Measurements from ENCODE around the gene KRT6C.
"Not testable (repeated sequence)": the region's sequence is repeated elsewhere in the genome, so short reads cannot be mapped to it uniquely, and the experiment has no call there.

KRT6C gene

GRCh38 chr12:52499806-52500560, 26.4 kb upstream of the KRT6C start:
- no peak for DNase-seq (ENCODE audit: low read depth in 2 of 2)

GRCh38 chr12:52498946-52499345, 25.3 kb upstream of the KRT6C start:
- no peak for DNase-seq (ENCODE audit: low read depth in 2 of 2)

GRCh38 chr12:52497975-52498374, 24.4 kb upstream of the KRT6C start:
- DNase-seq (ENCODE audit: low read depth in 2 of 2): no peak

GRCh38 chr12:52496590-52497071, 23.0 kb upstream of the KRT6C start:
- no peak for DNase-seq (ENCODE audit: low read depth in 2 of 2)

DNA sequence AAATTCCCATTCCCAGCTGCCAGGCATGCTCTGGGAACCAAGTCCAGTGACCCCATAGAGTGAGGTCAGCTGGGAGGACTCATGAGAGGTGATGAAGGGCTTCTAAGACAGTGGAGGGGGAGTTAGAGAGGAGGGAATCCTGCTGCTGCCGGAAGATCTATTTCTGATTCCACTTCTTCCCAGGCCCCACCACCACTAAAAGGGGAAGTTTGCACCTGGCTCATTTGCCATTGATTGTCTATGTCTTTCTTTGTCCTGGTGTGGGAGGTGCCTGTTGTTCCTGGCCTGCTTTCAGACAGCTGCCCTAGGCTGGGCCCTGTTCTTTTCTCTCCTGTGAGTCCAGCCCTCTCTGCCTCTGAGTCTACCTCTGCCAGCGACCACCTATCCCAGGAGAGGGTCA, 22.4 kb upstream of the KRT6C start:
- no peak for DNase-seq (ENCODE audit: low read depth in 2 of 2)

DNA sequence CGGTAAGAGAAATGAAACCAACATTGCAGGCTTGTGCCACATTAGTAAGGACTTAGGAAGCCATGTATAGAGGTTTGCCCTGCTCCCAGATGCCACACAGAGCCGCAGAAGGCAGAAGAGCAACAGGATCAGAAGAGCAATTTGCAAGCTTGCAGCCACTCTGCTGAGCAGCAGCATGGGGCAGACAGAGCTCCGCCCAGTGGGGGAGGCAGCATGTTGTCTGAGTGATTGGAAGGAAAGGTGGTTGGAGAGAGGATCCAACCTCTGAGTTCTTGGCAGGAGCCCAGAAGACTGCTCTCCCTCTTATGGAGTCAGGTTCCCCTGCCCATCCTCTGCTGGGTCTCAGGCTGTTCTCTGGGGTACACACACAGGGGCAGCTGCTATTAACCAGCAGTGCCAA, 21.8 kb upstream of the KRT6C start:
- no peak for DNase-seq (ENCODE audit: low read depth in 2 of 2)

GRCh38 chr12:52494518-52494917, 20.9 kb upstream of the KRT6C start:
- DNase-seq (ENCODE audit: low read depth in 2 of 2): no peak

- no peak for DNase-seq (ENCODE audit: low read depth in 2 of 2)
Measured at GRCh38 chr12:52494100-52494499, 20.5 kb upstream of the KRT6C start.

GRCh38 chr12:52493172-52493571, 19.6 kb upstream of the KRT6C start, which contains the start of gene KRT6A:
KRT6A (minus strand) TSS chr12:52493257; CDS start chr12:52493188, 69 bp downstream.
- DNase-seq (ENCODE audit: low read depth in 2 of 2): no peak

DNA sequence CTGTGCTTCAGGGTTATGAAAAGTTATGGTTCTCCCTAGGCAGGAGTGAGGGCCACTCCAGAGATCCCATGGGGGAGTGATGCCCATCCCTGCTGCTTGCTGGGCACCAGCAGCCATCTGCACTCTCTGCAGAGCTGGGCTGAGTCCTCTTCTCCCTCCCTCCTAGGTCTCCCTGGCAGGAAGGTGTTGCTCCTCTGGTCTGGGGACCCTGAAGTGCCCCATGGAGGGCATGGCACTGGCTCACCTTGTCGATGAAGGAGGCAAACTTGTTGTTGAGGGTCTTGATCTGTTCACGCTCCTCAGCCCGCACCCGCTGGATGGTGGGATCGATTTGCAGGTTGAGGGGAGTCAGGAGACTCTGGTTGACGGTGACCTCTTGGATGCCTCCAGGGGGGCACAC, 18.8 kb upstream of the KRT6C start:
- DNase-seq (ENCODE audit: low read depth in 2 of 2): not testable (repeated sequence)

GRCh38 chr12:52491495-52491894, 17.9 kb upstream of the KRT6C start:
- not testable (repeated sequence) for DNase-seq (ENCODE audit: low read depth in 2 of 2)

DNA sequence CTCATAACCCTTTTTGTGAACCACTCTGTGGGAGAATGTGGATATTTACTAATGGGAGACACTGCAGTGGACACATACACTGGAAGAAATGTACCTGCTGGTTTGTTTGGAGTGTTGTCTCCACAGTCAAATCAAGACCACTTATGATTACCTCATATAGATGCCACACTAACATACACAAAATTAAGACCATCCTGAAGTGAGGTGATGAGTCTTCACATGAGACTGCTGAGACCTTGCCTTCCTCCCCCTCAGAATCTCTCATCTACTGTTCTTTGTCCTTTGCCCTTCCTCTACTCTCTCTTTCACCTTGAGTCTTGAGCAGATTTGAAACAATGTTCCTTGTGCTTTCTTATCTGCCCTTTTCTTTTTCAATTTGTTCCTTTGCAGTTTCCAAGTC, 15.1 kb upstream of the KRT6C start:
- DNase-seq (ENCODE audit: low read depth in 2 of 2): no peak

DNA sequence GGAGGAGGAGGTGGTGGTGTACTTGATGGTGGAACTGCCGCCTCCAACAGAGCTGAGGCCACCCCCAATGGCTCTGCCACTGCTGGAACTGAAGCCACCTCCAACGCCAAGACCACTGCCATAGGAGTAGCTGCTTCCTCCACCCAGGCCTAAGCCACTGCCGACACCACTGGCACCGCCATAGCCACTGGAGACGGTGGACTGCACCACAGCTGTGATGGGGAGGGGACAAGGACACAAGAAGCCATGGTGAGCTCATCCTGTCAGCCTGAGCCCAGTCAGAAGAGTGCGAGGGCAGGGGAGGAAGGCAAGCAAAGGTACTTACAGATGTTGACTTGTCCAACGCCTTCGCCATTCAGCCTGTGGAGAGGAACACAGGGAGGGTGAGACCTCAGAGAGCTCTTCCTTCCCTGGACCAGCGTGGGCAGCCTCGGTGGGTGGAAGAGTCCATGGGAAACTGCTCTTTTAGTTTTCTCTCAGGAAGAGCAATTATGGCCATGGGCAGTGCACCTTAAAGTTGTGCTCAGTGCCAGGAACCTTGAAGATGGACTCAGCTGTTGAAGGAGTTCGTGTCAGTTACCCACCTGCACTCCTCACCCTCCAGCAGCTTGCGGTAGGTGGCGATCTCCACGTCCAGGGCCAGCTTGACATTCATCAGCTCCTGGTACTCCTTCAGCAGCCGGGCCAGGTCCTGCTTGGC, 14.3 kb upstream of the KRT6C start:
- DNase-seq (ENCODE audit: low read depth in 2 of 2): not testable (repeated sequence)

DNA sequence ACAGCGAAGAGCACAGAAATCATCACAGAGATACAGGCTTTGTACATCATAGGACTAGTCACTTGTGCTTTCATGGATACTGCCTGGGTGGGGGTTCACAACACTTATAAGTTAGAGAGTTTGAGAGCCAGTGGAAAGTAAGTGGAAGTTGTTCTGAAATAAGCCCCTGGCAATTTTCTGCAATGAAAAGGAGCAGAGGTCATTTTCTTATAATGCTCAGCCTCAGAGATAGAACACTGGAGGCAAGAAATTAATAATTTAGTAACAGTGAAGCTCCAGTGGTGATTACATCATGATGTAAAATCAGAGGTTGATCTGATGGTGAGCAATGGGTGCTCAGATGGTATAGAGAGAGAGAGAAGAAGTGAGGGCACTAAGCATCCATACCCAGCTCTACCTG, 13.6 kb upstream of the KRT6C start:
- no peak for DNase-seq (ENCODE audit: low read depth in 2 of 2)

- no peak for DNase-seq (ENCODE audit: low read depth in 2 of 2)
Measured at GRCh38 chr12:52486166-52487105, 12.8 kb upstream of the KRT6C start.

DNA sequence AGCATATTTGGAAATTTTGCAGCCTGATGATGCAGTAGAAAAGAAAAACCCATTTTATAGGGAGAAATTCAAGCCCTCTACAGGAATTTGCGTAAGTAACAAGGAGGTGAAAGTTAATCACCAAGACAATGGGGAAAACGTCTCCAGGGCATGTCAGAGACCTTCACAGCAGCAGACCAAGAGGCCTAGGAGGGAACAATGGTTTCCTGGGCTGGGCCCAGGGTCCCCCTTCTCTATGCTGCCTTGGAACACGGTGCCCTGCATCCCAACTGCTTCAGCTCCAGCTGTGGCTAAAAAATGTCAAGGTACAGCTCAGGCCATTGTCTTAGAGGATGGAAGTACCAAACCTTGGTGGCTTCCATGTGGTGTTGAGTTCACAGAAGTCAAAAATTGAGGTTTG, 6.5 kb upstream of the KRT6C start:
- no peak for DNase-seq (ENCODE audit: low read depth in 2 of 2)

- DNase-seq (ENCODE audit: low read depth in 2 of 2): no peak
Measured at GRCh38 chr12:52477651-52478050, 4.0 kb upstream of the KRT6C start.

GRCh38 chr12:52474212-52474611, 607 bp upstream of the KRT6C start:
- DNase-seq (ENCODE audit: low read depth in 2 of 2): no peak

GRCh38 chr12:52469853-52470252, 3.8 kb downstream of the KRT6C start:
- DNase-seq (ENCODE audit: low read depth in 2 of 2): no peak

DNA sequence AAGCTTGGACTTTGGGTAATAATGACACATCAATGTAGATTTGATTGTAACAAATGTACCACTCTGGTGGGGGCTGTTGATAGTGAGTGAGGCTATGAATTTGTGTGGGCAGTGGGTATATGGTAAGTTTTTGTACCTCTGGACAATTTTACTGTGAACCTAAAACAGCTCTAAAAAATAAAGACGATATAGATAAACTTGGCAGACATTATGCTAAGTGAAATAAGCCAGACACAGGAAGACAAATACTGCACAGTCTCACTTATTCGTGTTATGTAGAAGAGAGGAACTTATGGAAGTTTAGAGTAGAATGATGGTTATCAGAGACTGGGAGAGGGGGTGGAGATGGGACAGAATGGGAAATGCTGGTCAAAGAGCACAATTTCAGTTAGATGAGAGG, 8.7 kb downstream of the KRT6C start:
- DNase-seq (ENCODE audit: low read depth in 2 of 2): no peak

GRCh38 chr12:52461693-52462092, 11.9 kb downstream of the KRT6C start:
- DNase-seq (ENCODE audit: low read depth in 2 of 2): no peak

GRCh38 chr12:52458861-52459260, 14.7 kb downstream of the KRT6C start:
- DNase-seq (ENCODE audit: low read depth in 2 of 2): no peak
